Measurements from ENCODE around the gene OBP2B.

Gene OBP2B

DNA sequence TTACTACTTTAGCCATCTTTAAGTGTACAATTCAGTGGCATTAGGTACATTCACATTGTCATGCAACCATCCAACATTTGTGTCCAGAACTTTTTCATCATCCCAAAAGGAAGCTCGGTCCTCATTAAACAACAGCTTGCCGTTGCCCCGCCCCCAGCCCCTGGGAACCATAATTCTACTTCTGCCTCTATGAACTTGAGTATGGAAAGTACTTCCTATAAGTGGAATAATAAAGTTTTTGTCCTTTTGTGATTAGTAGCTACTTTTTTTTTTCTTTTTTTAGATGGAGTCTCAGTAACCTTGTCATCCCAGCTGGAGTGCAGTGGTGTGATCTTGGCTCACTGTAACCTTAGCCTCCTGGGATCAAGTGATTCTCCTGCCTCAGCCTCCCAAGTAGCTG is 50.4 kb downstream of the OBP2B start:
- no peak overlapping the region for H3K4me3 ChIP-seq (ENCODE audit: low read length)

More for the DNA sequence above, 50.4 kb downstream of the OBP2B start:
- Histone ChIP-seq H3K4me1 (ENCODE audit: insufficient read depth, low read length) (peaks cover 3% of the 10 kb centered on the region), H3K27me3 (ENCODE audit: insufficient read depth, low read length) (peaks cover 14% of the 10 kb centered on the region), H3K36me3 (ENCODE audit: insufficient read depth, low read length) (no peaks in the 10 kb centered on the region), H3K9me3 (ENCODE audit: low read length) (no peaks in the 10 kb centered on the region), H2AFZ (ENCODE audit: low read depth, low read length) (no peak overlapping the region)

Data from neuron (in vitro differentiated cells).